Testis (tissue), 2 donors: ENCODE results near the gene ANKRD30B.
"Not testable (repeated sequence)": the region's sequence is repeated elsewhere in the genome, so short reads cannot be mapped to it uniquely, and the experiment has no call there.

Experiments used
- POLR2A ChIP-seq: fragments of 450-650 bp; IDR thresholded peaks from one replicate; pipeline ENCODE4 v1.6.1; 2017; ENCODE audit warnings: antibody characterized with exemption, mild to moderate bottlenecking, moderate library complexity
- TF ChIP-seq, protein P1 (sequence below), 3 experiments: fragments of 450-650 bp in 2 of 3; fragments of 200-600 bp in 1 of 3; sonication (generic) in 1 of 3; IDR thresholded peaks; one replicate each; pipeline ENCODE4 v1.5.1; 2016 to 2019; ENCODE audit warnings: antibody characterized with exemption in 3 of 3, mild to moderate bottlenecking in 2 of 3, moderate library complexity in 1 of 3

- TF ChIP-seq, protein P1, sequence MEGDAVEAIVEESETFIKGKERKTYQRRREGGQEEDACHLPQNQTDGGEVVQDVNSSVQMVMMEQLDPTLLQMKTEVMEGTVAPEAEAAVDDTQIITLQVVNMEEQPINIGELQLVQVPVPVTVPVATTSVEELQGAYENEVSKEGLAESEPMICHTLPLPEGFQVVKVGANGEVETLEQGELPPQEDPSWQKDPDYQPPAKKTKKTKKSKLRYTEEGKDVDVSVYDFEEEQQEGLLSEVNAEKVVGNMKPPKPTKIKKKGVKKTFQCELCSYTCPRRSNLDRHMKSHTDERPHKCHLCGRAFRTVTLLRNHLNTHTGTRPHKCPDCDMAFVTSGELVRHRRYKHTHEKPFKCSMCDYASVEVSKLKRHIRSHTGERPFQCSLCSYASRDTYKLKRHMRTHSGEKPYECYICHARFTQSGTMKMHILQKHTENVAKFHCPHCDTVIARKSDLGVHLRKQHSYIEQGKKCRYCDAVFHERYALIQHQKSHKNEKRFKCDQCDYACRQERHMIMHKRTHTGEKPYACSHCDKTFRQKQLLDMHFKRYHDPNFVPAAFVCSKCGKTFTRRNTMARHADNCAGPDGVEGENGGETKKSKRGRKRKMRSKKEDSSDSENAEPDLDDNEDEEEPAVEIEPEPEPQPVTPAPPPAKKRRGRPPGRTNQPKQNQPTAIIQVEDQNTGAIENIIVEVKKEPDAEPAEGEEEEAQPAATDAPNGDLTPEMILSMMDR (IDR thresholded peaks at IDR 0.05), result not testable (repeated sequence)
- not testable (repeated sequence) for TF ChIP-seq POLR2A
Measured at GRCh38 chr18:14841607-14842006, 93.6 kb downstream of the ANKRD30B start.
